Stimulated activated naive CD8-positive, alpha-beta T cell treated with anti-CD3 and anti-CD28 coated beads, Interleukin-15, amount 100 ng/mL, for 72 hours (primary cell): ENCODE results near the gene DPP6.

Source experiments
- ATAC-seq: fragments of 150-1000 bp; cut with Tn5 transposase; 2 replicates; pipeline ENCODE4 v1.10.0; 2021; ENCODE audit warnings: mild to moderate bottlenecking, moderate library complexity
- DNase-seq, 2 donors: peaks; one replicate each; pipeline ENCODE4 v3.0.0; 2021 to 2022
- H3K27ac Mint-ChIP-seq, 2 donors: one replicate each; pipeline ENCODE4 v1.8.0; 2022; ENCODE audit warnings: mild to moderate bottlenecking in 2 of 2, mixed read lengths in 2 of 2, moderate library complexity in 2 of 2
- H3K27me3 Mint-ChIP-seq: one replicate; pipeline ENCODE4 v1.8.0; 2022; ENCODE audit warnings: mixed read lengths
- H3K4me1 Mint-ChIP-seq: one replicate; pipeline ENCODE4 v1.8.0; 2022; ENCODE audit warnings: mild to moderate bottlenecking, mixed read lengths
- H3K4me3 Mint-ChIP-seq, 2 donors: one replicate each; pipeline ENCODE4 v1.8.0; 2022; ENCODE audit warnings: mild to moderate bottlenecking in 2 of 2, mixed read lengths in 2 of 2, moderate library complexity in 1 of 2
- H3K9me3 Mint-ChIP-seq, 2 donors: one replicate each; pipeline ENCODE4 v1.8.0; 2022; ENCODE audit warnings: mixed read lengths in 2 of 2

DPP6 gene

GRCh38 chr7:154364170-154364569 is 312.0 kb downstream of the DPP6 start:
- H3K9me3 Mint-ChIP-seq, result peaks cover 0 to 16% of the 10 kb centered on the region in 2 donors
- ATAC-seq (no peak), DNase-seq (no peak)
- no peaks in the 10 kb centered on the region for H3K4me1 Mint-ChIP-seq
- H3K27me3 Mint-ChIP-seq, result no peaks in the 10 kb centered on the region
- no peak overlapping the region for H3K27ac Mint-ChIP-seq
- no peak overlapping the region for H3K4me3 Mint-ChIP-seq

DNA sequence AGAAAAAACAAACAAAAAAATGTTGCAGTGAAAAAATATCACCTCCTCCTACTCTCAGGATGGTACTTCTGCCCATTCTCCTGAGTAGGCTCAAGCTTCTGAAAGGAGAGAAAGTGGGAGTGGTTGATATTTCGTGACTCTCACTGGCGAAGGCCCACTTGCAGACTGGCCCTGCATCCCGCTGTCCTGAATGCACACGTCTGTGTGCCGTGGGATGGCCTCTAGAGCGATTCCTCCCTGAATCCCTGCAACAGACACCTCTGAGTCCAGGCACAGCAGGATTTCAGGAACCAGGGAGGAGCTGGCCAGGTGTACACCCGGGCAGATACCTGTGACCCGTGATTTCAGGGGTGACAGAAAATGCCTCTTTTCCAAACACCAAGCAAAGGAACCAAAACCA is 319.2 kb downstream of the DPP6 start:
- ATAC-seq, result no peak
- no peaks in the 10 kb centered on the region for H3K4me1 Mint-ChIP-seq
- no peak for DNase-seq
- H3K4me3 Mint-ChIP-seq, result no peak overlapping the region
- peaks cover 5 to 6% of the 10 kb centered on the region in 2 donors for H3K9me3 Mint-ChIP-seq
- no peaks in the 10 kb centered on the region for H3K27me3 Mint-ChIP-seq
- H3K27ac Mint-ChIP-seq, result no peak overlapping the region

GRCh38 chr7:154372011-154372601 is 319.9 kb downstream of the DPP6 start:
- H3K9me3 Mint-ChIP-seq, result peaks cover 1 to 5% of the 10 kb centered on the region in 2 donors
- no peak overlapping the region for H3K4me3 Mint-ChIP-seq
- no peak for ATAC-seq
- H3K27ac Mint-ChIP-seq, result no peak overlapping the region
- no peak for DNase-seq
- no peaks in the 10 kb centered on the region for H3K4me1 Mint-ChIP-seq
- no peaks in the 10 kb centered on the region for H3K27me3 Mint-ChIP-seq

GRCh38 chr7:154373956-154374355 is 321.8 kb downstream of the DPP6 start:
- Mint-ChIP-seq H3K27ac (no peak overlapping the region), H3K4me3 (no peak overlapping the region), H3K4me1 (no peaks in the 10 kb centered on the region), H3K9me3 (peaks cover 5 to 9% of the 10 kb centered on the region in 2 donors), H3K27me3 (no peaks in the 10 kb centered on the region)
- DNase-seq (no peak), ATAC-seq (no peak)

- no peaks in the 10 kb centered on the region for H3K4me1 Mint-ChIP-seq
- no peak overlapping the region for H3K4me3 Mint-ChIP-seq
- peaks cover 5 to 9% of the 10 kb centered on the region in 2 donors for H3K9me3 Mint-ChIP-seq
- DNase-seq (no peak), ATAC-seq (no peak)
- H3K27me3 Mint-ChIP-seq, result no peaks in the 10 kb centered on the region
- no peak overlapping the region for H3K27ac Mint-ChIP-seq
These were observed 323.8 kb downstream of the DPP6 start for GRCh38 chr7:154375956-154376355.

GRCh38 chr7:154380771-154381170 is 328.6 kb downstream of the DPP6 start:
- peaks cover 0 to 9% of the 10 kb centered on the region in 2 donors for H3K9me3 Mint-ChIP-seq
- DNase-seq (no peak), ATAC-seq (no peak)
- no peak overlapping the region for H3K4me3 Mint-ChIP-seq
- H3K27ac Mint-ChIP-seq, result no peak overlapping the region
- no peaks in the 10 kb centered on the region for H3K4me1 Mint-ChIP-seq
- no peaks in the 10 kb centered on the region for H3K27me3 Mint-ChIP-seq

- no peak overlapping the region for H3K27ac Mint-ChIP-seq
- no peak for ATAC-seq
- no peaks in the 10 kb centered on the region for H3K4me1 Mint-ChIP-seq
- no peak for DNase-seq
- no peak overlapping the region for H3K4me3 Mint-ChIP-seq
- H3K9me3 Mint-ChIP-seq, result peaks cover 4 to 20% of the 10 kb centered on the region in 2 donors
- no peaks in the 10 kb centered on the region for H3K27me3 Mint-ChIP-seq
These were observed 330.8 kb downstream of the DPP6 start for GRCh38 chr7:154383045-154383444.

- no peak overlapping the region for H3K4me3 Mint-ChIP-seq
- no peaks in the 10 kb centered on the region for H3K27me3 Mint-ChIP-seq
- no peak for DNase-seq
- ATAC-seq, result no peak
- H3K9me3 Mint-ChIP-seq, result peaks cover 4 to 20% of the 10 kb centered on the region in 2 donors
- H3K27ac Mint-ChIP-seq, result no peak overlapping the region
- no peaks in the 10 kb centered on the region for H3K4me1 Mint-ChIP-seq
These were observed 333.0 kb downstream of the DPP6 start for GRCh38 chr7:154385214-154385613.

- ATAC-seq (no peak), DNase-seq (no peak)
- peaks cover 9 to 28% of the 10 kb centered on the region in 2 donors for H3K9me3 Mint-ChIP-seq
- no peak overlapping the region for H3K27ac Mint-ChIP-seq
- H3K4me1 Mint-ChIP-seq, result no peaks in the 10 kb centered on the region
- H3K4me3 Mint-ChIP-seq, result no peak overlapping the region
- no peaks in the 10 kb centered on the region for H3K27me3 Mint-ChIP-seq
These were observed 335.1 kb downstream of the DPP6 start for GRCh38 chr7:154387252-154387651.

GRCh38 chr7:154388412-154388811 is 336.2 kb downstream of the DPP6 start:
- no peak overlapping the region for H3K4me3 Mint-ChIP-seq
- peaks cover 9 to 28% of the 10 kb centered on the region in 2 donors for H3K9me3 Mint-ChIP-seq
- H3K4me1 Mint-ChIP-seq, result no peaks in the 10 kb centered on the region
- H3K27me3 Mint-ChIP-seq, result no peaks in the 10 kb centered on the region
- DNase-seq (no peak), ATAC-seq (no peak)
- no peak overlapping the region for H3K27ac Mint-ChIP-seq

DNA sequence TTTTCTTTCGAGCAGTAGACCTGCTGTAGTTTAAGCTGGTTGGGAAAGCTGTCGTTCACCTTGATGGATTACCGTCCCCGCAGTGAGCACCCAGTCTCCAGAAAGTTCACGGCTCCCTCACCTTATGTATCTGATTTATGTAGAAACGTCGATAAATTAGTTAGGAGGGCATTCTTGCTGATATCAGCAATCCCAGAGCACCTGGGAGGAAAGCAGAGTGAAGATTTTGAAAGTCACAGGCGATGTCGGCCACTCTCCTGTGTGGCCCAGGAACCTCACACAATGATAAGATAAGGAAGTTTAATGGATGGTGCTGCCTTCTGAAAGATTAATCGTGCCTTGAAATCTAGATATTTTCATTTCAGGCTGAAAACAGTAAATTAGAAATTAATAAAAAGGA is 336.8 kb downstream of the DPP6 start:
- Mint-ChIP-seq H3K9me3 (peaks cover 9 to 28% of the 10 kb centered on the region in 2 donors), H3K4me1 (no peaks in the 10 kb centered on the region), H3K27me3 (no peaks in the 10 kb centered on the region), H3K4me3 (no peak overlapping the region), H3K27ac (no peak overlapping the region)
- ATAC-seq (no peak), DNase-seq (no peak)

- no peak overlapping the region for H3K27ac Mint-ChIP-seq
- DNase-seq (no peak), ATAC-seq (no peak)
- peaks cover 9 to 26% of the 10 kb centered on the region in 2 donors for H3K9me3 Mint-ChIP-seq
- H3K27me3 Mint-ChIP-seq, result no peaks in the 10 kb centered on the region
- H3K4me3 Mint-ChIP-seq, result no peak overlapping the region
- H3K4me1 Mint-ChIP-seq, result no peaks in the 10 kb centered on the region
These were observed 338.8 kb downstream of the DPP6 start for GRCh38 chr7:154390961-154391360.

DNA sequence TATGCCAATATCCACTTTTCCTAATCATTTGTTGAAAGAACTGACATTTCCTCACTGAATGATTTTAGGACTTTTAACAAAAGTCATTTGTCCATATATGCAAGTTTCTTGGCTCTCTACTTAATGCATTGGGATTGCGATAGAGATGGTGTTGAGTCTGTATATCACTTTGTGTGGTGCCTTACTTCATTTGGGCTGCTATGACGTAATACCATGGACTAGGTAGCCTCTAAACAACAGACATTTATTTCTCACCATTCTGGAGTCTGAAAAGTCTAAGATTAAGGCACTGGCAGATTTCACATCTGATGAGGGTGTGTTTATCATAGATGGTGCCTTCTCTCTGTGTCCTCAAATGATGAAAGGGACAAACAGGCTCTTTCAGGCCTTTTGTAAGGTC is 342.6 kb downstream of the DPP6 start:
- peaks cover 3% of the 10 kb centered on the region for H3K27me3 Mint-ChIP-seq
- no peak overlapping the region for H3K27ac Mint-ChIP-seq
- no peak for DNase-seq
- H3K9me3 Mint-ChIP-seq, result peaks cover 5 to 18% of the 10 kb centered on the region in 2 donors
- ATAC-seq, result no peak
- no peak overlapping the region for H3K4me3 Mint-ChIP-seq
- H3K4me1 Mint-ChIP-seq, result no peaks in the 10 kb centered on the region

DNA sequence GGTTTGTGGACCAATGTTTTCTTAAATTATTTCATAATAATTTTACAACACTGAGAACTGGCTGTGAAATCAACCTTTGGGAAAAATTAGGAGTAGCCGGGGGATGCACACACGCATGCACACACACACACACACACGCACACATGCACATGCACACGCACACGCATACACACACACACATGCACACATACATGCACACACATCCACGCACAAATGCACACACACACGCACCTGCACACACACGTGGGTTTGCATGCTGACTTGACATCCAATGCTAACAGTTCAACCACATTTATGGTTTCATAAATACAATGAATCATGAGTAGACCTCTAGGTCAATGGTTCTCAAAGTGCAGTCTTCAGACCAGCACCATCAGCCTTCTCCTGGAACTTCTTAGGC is 354.1 kb downstream of the DPP6 start:
- H3K9me3 Mint-ChIP-seq, result peaks cover 6 to 10% of the 10 kb centered on the region in 2 donors

DNA sequence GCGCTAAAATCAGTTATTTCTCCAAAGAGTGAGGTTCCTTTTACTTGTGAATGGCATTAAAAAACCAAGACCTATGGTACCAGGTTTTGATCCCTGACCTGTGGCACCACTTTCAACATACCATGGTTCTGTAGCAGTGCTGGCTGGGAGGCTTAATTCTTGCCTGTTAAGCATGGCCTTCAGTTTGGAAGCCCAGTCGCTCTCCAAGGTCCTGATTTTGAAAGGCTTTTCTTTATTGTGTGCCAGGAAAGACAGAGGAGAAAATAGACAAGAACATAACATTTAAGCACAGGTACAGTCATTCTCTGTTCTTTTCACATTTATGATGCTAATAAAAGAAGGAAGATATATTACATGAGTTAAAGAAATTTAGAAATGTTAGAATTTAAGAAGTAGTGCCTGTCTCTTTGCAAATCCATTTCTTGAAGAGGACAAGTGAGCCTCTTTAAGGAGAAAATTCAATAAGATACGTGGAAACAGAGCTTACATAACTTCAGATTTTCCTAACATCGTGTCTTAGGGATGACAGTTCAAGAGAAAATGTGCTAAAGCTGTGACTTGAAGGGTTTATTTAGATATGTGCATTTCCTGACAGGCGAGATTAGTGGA is 357.6 kb downstream of the DPP6 start:
- no peak overlapping the region for H3K27ac Mint-ChIP-seq
- H3K9me3 Mint-ChIP-seq, result no peaks in the 10 kb centered on the region
- no peaks in the 10 kb centered on the region for H3K4me1 Mint-ChIP-seq
- ATAC-seq (no peak), DNase-seq (no peak)
- H3K27me3 Mint-ChIP-seq, result no peaks in the 10 kb centered on the region
- H3K4me3 Mint-ChIP-seq, result no peak overlapping the region

More for the DNA sequence above, 354.1 kb downstream of the DPP6 start:
- no peak for ATAC-seq
- H3K4me3 Mint-ChIP-seq, result no peak overlapping the region
- H3K4me1 Mint-ChIP-seq, result no peaks in the 10 kb centered on the region
- no peak for DNase-seq
- H3K27me3 Mint-ChIP-seq, result no peaks in the 10 kb centered on the region
- H3K27ac Mint-ChIP-seq, result no peak overlapping the region

GRCh38 chr7:154412105-154412504 is 359.9 kb downstream of the DPP6 start:
- no peaks in the 10 kb centered on the region for H3K27me3 Mint-ChIP-seq
- no peak overlapping the region for H3K4me3 Mint-ChIP-seq
- H3K4me1 Mint-ChIP-seq, result no peaks in the 10 kb centered on the region
- ATAC-seq, result no peak
- H3K27ac Mint-ChIP-seq, result no peak overlapping the region
- H3K9me3 Mint-ChIP-seq, result no peaks in the 10 kb centered on the region
- DNase-seq, result no peak
